Endothelial cell of umbilical vein (primary cell): ENCODE results near the gene PCDHGA12. TPM values are rescaled to one million over a fixed set of nuclear protein-coding genes. Genes with fewer than 3 reads are reported as not detected.

Experiments used
- BruUV-seq: library from RNA; stranded (reverse); fragments of 400-500 nt; replicated peaks from 2 replicates; lab custom pipeline; 2021; lab: Mats Ljungman, UMichigan
- CTCF ChIA-PET: fragments of 300-600, 350-600 bp; sonication (Branson Sonifier 250); formaldehyde crosslinking; loops from one replicate; lab custom pipeline; 2021; ENCODE audit warnings: antibody characterized with exemption, inconsistent platforms; lab: Charles Lee
- POLR2A ChIA-PET: fragments of 300-600, 350-600 bp; sonication (Branson Sonifier 250); formaldehyde crosslinking; loops from one replicate; lab custom pipeline; 2021; ENCODE audit warnings: antibody characterized with exemption, inconsistent platforms; lab: Charles Lee
- DNase-seq: peaks from one replicate; pipeline ENCODE4 v3.0.0-alpha.2; 2011; ENCODE audit warnings: low read depth, low spot score
- FAIRE-seq: peaks from 2 replicates; lab custom pipeline; 2011; peaks lifted over from hg19 to GRCh38; lab: Jason Lieb, UNC
- H2AFZ ChIP-seq: 2 replicates; pipeline ENCODE4 v1.6.0; 2012; ENCODE audit warnings: low read depth, low read length, control low read depth, inconsistent platforms
- H3K27ac ChIP-seq: 2 replicates; pipeline ENCODE4 v1.5.1; 2011; ENCODE audit warnings: low read depth, mild to moderate bottlenecking, control low read depth, low read length, moderate library complexity; ENCODE audit not compliant: insufficient read depth
- H3K27me3 ChIP-seq, 2 experiments: 2 replicates each; pipeline versions ENCODE4 v1.6.0 to v1.6.1; 2011; ENCODE audit warnings: low read length in 2 of 2, mixed read lengths in 1 of 2; ENCODE audit not compliant: control insufficient read depth in 2 of 2, insufficient read depth in 2 of 2
- H3K36me3 ChIP-seq, 2 experiments: 2 replicates in 1 of 2; 3 replicates in 1 of 2; pipeline ENCODE4 v1.5.1; 2011; ENCODE audit warnings: low read length in 2 of 2, mild to moderate bottlenecking in 1 of 2, moderate library complexity in 1 of 2; ENCODE audit not compliant: control insufficient read depth in 2 of 2, insufficient read depth in 2 of 2; ENCODE audit errors: extremely low read depth in 1 of 2
- H3K4me1 ChIP-seq: 3 replicates; pipeline ENCODE4 v1.5.1; 2011; ENCODE audit warnings: mild to moderate bottlenecking, low read length; ENCODE audit not compliant: control insufficient read depth, insufficient read depth; ENCODE audit errors: extremely low read depth
- H3K4me2 ChIP-seq: 2 replicates; pipeline ENCODE4 v1.6.1; 2011; ENCODE audit warnings: low read length, control low read depth, mixed read lengths; ENCODE audit not compliant: insufficient read depth
- H3K4me3 ChIP-seq, 3 experiments: fragments of 200-600 bp in 1 of 3; sonication (generic), shearing (Covaris generic) in 1 of 3; replicated peaks in 1 of 3; 2 replicates each; pipeline ENCODE4 v1.5.1; 2011 to 2016; ENCODE audit warnings: control low read depth in 3 of 3, low read length in 3 of 3, mild to moderate bottlenecking in 2 of 3, inconsistent platforms in 1 of 3, low read depth in 1 of 3, moderate library complexity in 1 of 3; ENCODE audit not compliant: insufficient read depth in 1 of 3
- H3K79me2 ChIP-seq: 2 replicates; pipeline ENCODE4 v1.6.0; 2012; ENCODE audit warnings: low read length, inconsistent platforms; ENCODE audit not compliant: control insufficient read depth, insufficient read depth
- H3K9ac ChIP-seq: replicated peaks from 2 replicates; pipeline ENCODE3; 2011; ENCODE audit warnings: low read length, control low read depth; ENCODE audit not compliant: insufficient read depth; ENCODE audit errors: extremely low read depth
- H3K9me1 ChIP-seq: replicated peaks from 3 replicates; pipeline ENCODE4 v1.6.0; 2011; ENCODE audit warnings: mild to moderate bottlenecking, low read length; ENCODE audit not compliant: control insufficient read depth, insufficient read depth; ENCODE audit errors: extremely low read depth
- H3K9me3 ChIP-seq: replicated peaks from 2 replicates; pipeline ENCODE4 v1.5.1; 2012; ENCODE audit warnings: low read length, inconsistent platforms; ENCODE audit not compliant: control insufficient read depth, insufficient read depth
- H4K20me1 ChIP-seq: replicated peaks from 2 replicates; pipeline ENCODE3; 2011; ENCODE audit warnings: mild to moderate bottlenecking, low read length; ENCODE audit not compliant: control insufficient read depth, insufficient read depth; ENCODE audit errors: extremely low read depth
- EZH2 ChIP-seq: IDR thresholded peaks from 2 replicates; pipeline ENCODE4 v1.6.1; 2012; ENCODE audit warnings: borderline replicate concordance, low read depth, mild to moderate bottlenecking, moderate library complexity, low read length, inconsistent platforms; ENCODE audit not compliant: severe bottlenecking
- FOS ChIP-seq: IDR thresholded peaks from 2 replicates; pipeline ENCODE4 v1.6.1; 2011; ENCODE audit warnings: mild to moderate bottlenecking, low read length, moderate library complexity, borderline replicate concordance; ENCODE audit not compliant: insufficient read depth
- GATA2 ChIP-seq: IDR thresholded peaks from 2 replicates; pipeline ENCODE4 v1.7.0; 2011; ENCODE audit warnings: low read depth, mild to moderate bottlenecking, moderate library complexity, mixed read lengths, low read length; ENCODE audit not compliant: insufficient read length, insufficient read depth
- JUN ChIP-seq: IDR thresholded peaks from 2 replicates; pipeline ENCODE4 v1.6.1; 2011; ENCODE audit warnings: borderline replicate concordance, low read depth; ENCODE audit not compliant: insufficient read length, insufficient read depth
- MYC ChIP-seq: IDR thresholded peaks from one replicate; pipeline ENCODE4 v1.6.1; 2011; ENCODE audit warnings: mild to moderate bottlenecking, low read depth, low read length
- POLR2A ChIP-seq: IDR thresholded peaks from 2 replicates; pipeline ENCODE4 v1.6.1; 2012; ENCODE audit warnings: low read depth, mild to moderate bottlenecking, control low read depth, low read length
- POLR2AphosphoS5 ChIP-seq: IDR thresholded peaks from 2 replicates; pipeline ENCODE4 v1.6.1; 2012; ENCODE audit warnings: low read depth, mild to moderate bottlenecking, control low read depth, low read length, moderate library complexity; ENCODE audit not compliant: insufficient read depth
- dilution Hi-C: fragments of 300-500 bp; cut with MboI; formaldehyde crosslinking; loops from one replicate; pipeline ENCODE4 v1.15.0; 2019; ENCODE audit warnings: low sequenced_read_pairs; ENCODE audit not compliant: extremely low pct_ligation_motif_present
- intact Hi-C: fragments of 100-400 bp; cut with micrococcal nuclease; formaldehyde crosslinking; loops from one replicate; pipeline ENCODE4 v1.10.0; 2022
- polyA plus RNA-seq, 4 experiments: library from polyadenylated mRNA; depleted of rRNA in 3 of 4; stranded (reverse) in 3 of 4; unstranded in 1 of 4; fragments of >200 nt; gene quantifications; 2 replicates each; pipeline versions ENCODE4 v1.2.1 to v1.2.3, GENCODE V29; 2011 to 2012; ENCODE audit warnings: missing spikeins in 1 of 4
- total RNA-seq: library from RNA; stranded (reverse); gene quantifications from 2 replicates; pipeline ENCODE4 v1.2.3, GENCODE V29; 2021
- TF ChIP-seq, protein P1 (sequence below): IDR thresholded peaks from 2 replicates; pipeline ENCODE4 v1.6.1; 2011; ENCODE audit not compliant: insufficient read depth, insufficient read length
- TF ChIP-seq, protein P2 (sequence below), 2 donors: IDR thresholded peaks; 1 replicate in 1 of 2; 2 replicates in 1 of 2; pipeline ENCODE4 v1.5.1; 2011; ENCODE audit warnings: low read length in 2 of 2, mild to moderate bottlenecking in 2 of 2, moderate library complexity in 2 of 2, control low read depth in 1 of 2, inconsistent platforms in 1 of 2, low read depth in 1 of 2; ENCODE audit not compliant: insufficient read depth in 1 of 2; ENCODE audit errors: extremely low read depth in 1 of 2

PCDHGA12 gene
- total and polyA plus RNA-seq, 2 donors (not counting 3 experiments of a cell fraction or from before 2014, with no cell fraction given): 4.2 to 9.9 TPM

DNA sequence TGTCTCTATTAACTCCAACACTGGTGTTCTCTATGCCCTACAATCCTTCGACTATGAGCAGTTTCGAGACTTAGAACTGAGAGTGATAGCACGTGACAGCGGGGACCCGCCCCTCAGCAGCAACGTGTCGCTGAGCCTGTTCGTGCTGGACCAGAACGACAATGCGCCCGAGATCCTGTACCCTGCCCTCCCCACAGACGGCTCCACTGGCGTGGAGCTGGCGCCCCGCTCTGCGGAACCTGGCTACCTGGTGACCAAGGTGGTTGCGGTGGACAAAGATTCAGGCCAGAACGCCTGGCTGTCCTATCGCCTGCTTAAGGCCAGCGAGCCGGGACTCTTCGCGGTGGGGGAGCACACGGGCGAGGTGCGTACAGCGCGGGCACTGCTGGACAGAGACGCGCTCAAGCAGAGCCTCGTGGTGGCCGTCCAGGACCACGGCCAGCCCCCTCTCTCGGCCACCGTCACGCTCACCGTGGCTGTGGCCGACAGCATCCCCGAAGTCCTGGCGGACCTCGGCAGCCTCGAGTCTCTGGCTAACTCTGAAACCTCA, 7.5 kb upstream of the PCDHGA12 start:
- TF ChIP-seq POLR2A (no peak), GATA2 (no peak), FOS (no peak), EZH2 (no peak), JUN (no peak), POLR2AphosphoS5 (no peak), MYC (no peak)
- TF ChIP-seq, protein P1, sequence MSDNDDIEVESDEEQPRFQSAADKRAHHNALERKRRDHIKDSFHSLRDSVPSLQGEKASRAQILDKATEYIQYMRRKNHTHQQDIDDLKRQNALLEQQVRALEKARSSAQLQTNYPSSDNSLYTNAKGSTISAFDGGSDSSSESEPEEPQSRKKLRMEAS: no peak
- TF ChIP-seq, protein P2, sequence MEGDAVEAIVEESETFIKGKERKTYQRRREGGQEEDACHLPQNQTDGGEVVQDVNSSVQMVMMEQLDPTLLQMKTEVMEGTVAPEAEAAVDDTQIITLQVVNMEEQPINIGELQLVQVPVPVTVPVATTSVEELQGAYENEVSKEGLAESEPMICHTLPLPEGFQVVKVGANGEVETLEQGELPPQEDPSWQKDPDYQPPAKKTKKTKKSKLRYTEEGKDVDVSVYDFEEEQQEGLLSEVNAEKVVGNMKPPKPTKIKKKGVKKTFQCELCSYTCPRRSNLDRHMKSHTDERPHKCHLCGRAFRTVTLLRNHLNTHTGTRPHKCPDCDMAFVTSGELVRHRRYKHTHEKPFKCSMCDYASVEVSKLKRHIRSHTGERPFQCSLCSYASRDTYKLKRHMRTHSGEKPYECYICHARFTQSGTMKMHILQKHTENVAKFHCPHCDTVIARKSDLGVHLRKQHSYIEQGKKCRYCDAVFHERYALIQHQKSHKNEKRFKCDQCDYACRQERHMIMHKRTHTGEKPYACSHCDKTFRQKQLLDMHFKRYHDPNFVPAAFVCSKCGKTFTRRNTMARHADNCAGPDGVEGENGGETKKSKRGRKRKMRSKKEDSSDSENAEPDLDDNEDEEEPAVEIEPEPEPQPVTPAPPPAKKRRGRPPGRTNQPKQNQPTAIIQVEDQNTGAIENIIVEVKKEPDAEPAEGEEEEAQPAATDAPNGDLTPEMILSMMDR (IDR thresholded peaks at IDR 0.05; ENCODE audit: extremely low read depth in 1 of 2, insufficient read depth in 1 of 2, low read depth in 1 of 2, low read length in 2 of 2): no peak
- H3K27ac ChIP-seq: no peak overlapping the region
- no peaks in the 10 kb centered on the region for H4K20me1 ChIP-seq
- no TSS peak for BruUV-seq
- no peaks in the 10 kb centered on the region for H3K9me1 ChIP-seq
- ChIA-PET POLR2A (no interaction called here), CTCF (interaction anchor here (2.0 to 3.8 kb wide), 5 partner anchors 8 to 102 kb away, joined by 8 to 149 read pairs (median 10); partner anchors contain the start of genes PCDHGA10, PCDHGA12 and PCDHGB4)
- H3K4me1 ChIP-seq: peaks cover 14% of the 10 kb centered on the region
- peaks cover 46 to 94% of the 10 kb centered on the region in 2 experiments for H3K27me3 ChIP-seq
- no peak for DNase-seq
- H3K36me3 ChIP-seq: no peaks in the 10 kb centered on the region
- dilution Hi-C loops: no loop called here
- H3K9ac ChIP-seq: no peak overlapping the region
- no peaks in the 10 kb centered on the region for H3K79me2 ChIP-seq
- intact Hi-C loops: loop anchor here (5.0 kb wide), 1 partner anchor 51 kb away; the partner anchor contains the start of genes PCDHGA6 and PCDHGB3
- H2AFZ ChIP-seq: no peak overlapping the region
- peaks cover 8% of the 10 kb centered on the region for H3K9me3 ChIP-seq
- H3K4me2 ChIP-seq: no peak overlapping the region
- no peak for FAIRE-seq
- no peak overlapping the region for H3K4me3 ChIP-seq
